Skeletal muscle cell (primary cell): ENCODE results near the gene PABPN1L.

Source experiments
- DNase-seq: peaks from one replicate; pipeline ENCODE4 v3.0.0-alpha.2; 2010; ENCODE audit warnings: low read depth
- H3K4me3 ChIP-seq: 2 replicates; pipeline ENCODE4 v1.5.1; 2011; ENCODE audit warnings: low read depth, mild to moderate bottlenecking, control low read depth, low read length, moderate library complexity

The PABPN1L gene

GRCh38 chr16:88856828-88857727, 9.4 kb downstream of the PABPN1L start, which contains the start of the genes GALNS and TRAPPC2L:
TSS of gene GALNS (minus strand) at chr16:88856947. CDS start at chr16:88856877, 70 bp downstream.
TSS of gene TRAPPC2L (plus strand) at chr16:88857127. CDS start at chr16:88857151, 24 bp downstream.
- peak within 1 kb of the TSS; percentile 96 for H3K4me3 ChIP-seq
- peak; percentile 72 for DNase-seq

DNA sequence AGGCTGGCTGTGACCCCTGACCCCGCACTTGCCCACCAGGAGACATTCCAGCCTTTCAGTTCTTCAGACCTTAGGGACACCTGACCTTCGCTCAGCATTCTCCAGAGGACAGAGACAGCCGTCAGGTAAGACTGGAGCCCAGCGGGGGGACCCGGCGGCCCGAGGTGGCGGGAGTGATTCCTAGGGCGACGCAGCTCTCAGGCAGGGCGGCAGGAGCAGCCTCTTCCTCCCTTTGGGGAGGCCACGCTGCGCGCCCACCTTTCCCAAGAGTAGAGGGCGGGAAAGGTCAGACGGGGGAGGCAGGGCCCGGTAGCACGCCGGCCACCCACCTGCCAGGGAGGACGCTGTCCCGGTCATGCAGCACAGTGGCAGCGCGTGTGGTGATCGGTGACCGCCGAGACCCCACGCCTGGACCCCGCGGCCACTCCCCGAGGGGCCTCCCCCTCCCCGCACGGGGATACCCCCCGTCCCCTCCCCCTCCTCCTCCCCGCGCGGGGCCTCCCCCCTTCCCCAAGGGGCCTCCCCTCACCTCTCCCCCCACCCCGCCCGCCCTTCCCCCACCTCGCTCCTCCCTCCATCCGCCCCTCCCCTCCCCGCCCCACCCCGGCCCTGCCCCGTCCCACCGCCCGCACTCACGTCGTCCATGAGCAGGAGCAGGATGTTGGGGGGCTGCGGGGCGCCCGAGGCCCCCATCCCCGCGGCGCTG, 10.2 kb downstream of the PABPN1L start:
- DNase-seq: no peak
- H3K4me3 ChIP-seq: peak overlapping the region; percentile 96

DNA sequence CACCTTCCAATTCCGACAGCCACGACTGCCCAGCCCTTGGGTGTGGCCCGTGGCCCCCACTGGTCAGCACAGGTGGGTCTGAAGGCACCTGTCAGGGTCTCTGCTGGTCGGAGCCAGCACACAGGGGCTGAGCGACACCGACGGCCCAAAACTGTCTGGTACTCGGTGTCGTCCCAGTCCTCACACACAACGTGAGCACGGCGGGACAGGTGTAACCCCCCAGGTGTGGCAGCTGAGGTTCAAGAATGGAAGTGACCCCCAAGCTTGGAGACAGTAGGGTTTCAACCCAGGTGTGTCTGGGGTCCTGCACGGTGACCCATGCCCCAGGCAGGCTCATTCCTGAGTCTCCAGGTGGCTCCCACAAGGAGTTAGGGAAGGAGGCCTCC, 10.7 kb downstream of the PABPN1L start:
- peak overlapping the region; percentile 96 for H3K4me3 ChIP-seq
- no peak for DNase-seq

DNA sequence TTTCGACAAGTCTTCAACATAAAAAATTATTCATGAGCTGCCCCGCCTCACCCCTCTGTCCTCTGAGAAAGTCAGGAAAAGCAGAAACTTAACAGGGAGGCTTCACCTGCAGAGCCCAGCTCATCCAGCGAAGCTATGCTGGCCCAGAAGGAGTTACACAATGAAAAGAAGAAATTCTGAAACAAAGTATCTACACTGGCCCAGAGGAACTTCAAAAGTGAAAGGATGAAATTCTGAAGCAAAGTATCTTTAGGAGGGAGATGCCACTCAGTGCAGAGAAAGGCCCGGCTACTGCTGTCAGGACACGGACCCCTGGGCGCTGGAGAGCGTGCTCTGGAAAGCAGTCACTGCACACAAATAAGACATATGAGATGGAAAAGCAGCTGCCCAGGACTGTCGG, 11.3 kb downstream of the PABPN1L start:
- DNase-seq: no peak
- H3K4me3 ChIP-seq: no peak overlapping the region

- no peak for DNase-seq
- H3K4me3 ChIP-seq: no peak overlapping the region
These were observed 12.0 kb downstream of the PABPN1L start for GRCh38 chr16:88854306-88855111.

DNA sequence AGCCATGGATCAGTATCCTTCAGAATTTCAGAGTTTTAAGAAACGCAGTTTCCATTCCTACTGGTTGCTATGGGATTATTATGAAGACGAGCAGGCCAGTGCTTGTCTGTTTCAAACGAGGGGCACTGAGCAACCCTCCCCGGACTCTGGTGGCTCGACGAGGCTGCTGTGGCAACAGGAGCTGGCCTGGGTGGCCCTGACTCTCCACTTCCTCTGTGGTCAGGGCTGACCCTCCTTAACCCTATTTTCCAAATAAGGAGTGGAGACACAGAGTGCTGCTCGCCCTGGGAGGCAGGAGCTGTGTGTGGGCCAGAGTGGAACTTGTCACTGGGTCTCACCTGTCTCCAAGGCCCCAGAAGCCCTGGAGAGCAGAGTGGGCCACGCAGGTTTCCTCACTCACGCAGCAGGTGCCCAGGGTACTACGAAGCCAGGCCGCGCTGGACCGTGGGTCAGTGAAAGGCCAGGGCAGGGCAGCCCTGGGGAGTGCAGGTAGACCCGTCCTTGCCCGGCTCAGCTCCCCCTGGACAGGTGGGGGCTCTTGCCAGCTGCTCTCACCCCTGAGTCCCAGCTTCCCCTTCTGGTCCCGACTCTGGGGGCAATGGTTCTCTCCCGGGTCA, 13.0 kb downstream of the PABPN1L start:
- no peak overlapping the region for H3K4me3 ChIP-seq
- no peak for DNase-seq

GRCh38 chr16:88851616-88852015, 14.8 kb downstream of the PABPN1L start:
- no peak overlapping the region for H3K4me3 ChIP-seq

DNA sequence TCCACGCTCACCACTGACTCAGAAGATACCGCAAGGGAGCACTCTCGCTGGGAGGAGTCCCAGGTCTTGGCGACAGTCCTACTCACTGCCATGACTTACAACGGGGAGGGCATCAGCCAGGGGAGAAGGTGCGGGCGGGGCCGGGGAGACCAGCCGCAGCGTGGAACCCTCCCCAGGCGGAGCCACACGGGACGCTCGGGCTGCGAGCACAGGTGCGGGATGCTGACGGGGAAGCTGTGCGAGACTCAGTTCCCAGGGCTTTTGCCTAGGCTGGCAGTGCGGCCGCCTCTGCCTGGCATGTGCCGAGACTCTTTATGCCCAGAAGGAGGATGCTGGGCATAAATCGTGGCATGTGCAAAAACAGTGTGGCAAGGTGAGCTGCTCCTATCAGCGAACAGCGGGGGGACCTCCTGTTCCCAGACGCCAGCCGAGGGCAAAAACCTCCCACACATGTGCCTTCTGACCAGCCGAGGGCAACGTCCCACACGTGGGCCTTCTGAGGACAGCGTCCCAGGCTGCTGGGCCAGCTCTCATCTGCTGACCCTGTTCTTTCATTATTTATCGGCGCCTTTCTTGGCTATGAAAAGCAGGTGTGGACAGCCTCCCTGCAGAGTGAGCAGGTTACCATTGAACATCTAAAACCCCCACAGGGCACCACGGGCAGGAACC, 15.8 kb downstream of the PABPN1L start:
- no peak overlapping the region for H3K4me3 ChIP-seq
- DNase-seq: no peak

More at GRCh38 chr16:88851616-88852015, 14.8 kb downstream of the PABPN1L start:
- DNase-seq: no peak

DNA sequence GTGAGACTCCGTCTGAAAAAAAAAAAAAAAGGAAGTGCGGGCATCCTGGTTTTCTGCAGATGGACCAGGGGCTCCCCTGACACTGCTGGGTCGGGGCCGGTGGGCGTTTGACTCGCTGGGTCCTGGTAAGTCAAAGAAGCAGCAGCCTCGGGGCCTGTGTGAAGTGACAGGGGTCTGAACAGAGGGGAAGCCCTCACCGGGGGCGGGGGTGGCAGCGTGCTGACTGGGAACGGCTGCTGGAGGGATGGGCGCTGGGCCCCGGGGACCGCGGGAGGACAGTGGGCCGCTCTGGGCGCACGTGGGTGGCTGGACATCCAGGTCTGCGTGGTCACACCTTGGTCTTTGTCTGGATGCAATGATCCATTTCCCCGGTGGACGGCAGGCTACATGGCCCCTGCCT, 17.9 kb downstream of the PABPN1L start:
- H3K4me3 ChIP-seq: no peak overlapping the region
- DNase-seq: no peak

- no peak for DNase-seq
These were observed 18.8 kb downstream of the PABPN1L start for GRCh38 chr16:88847654-88848053.

GRCh38 chr16:88846088-88846487, 20.4 kb downstream of the PABPN1L start:
- no peak overlapping the region for H3K4me3 ChIP-seq
- no peak for DNase-seq

More at GRCh38 chr16:88847654-88848053, 18.8 kb downstream of the PABPN1L start:
- no peak overlapping the region for H3K4me3 ChIP-seq

GRCh38 chr16:88844419-88845036, 21.9 kb downstream of the PABPN1L start:
- H3K4me3 ChIP-seq: no peak overlapping the region
- no peak for DNase-seq

- DNase-seq: no peak
- H3K4me3 ChIP-seq: no peak overlapping the region
These were observed 23.2 kb downstream of the PABPN1L start for GRCh38 chr16:88843256-88843655.

- no peak overlapping the region for H3K4me3 ChIP-seq
- DNase-seq: no peak
These were observed 23.7 kb downstream of the PABPN1L start for GRCh38 chr16:88842806-88843205.

DNA sequence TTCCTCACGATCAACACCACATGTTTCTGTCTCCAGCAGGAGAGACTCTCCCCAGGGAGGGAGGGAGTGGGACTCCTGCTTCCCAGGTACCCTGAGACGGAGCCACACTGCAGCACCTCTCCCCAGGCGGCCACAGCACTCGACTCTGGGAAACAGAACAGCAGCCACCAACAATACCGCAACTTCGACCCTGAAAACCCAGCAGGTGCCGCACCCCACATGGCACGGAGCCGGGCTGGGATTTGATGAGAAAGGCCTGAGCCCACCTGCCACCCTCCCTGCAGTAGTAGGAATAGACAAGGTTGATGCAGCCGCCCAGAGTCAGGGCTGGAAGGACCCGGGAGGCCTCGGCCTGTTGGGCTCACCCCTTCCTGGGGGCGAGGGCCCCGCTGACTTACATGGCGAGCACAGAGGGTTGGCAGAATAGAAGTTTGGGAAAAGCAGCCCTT, 24.1 kb downstream of the PABPN1L start:
- DNase-seq: no peak
- no peak overlapping the region for H3K4me3 ChIP-seq

DNA sequence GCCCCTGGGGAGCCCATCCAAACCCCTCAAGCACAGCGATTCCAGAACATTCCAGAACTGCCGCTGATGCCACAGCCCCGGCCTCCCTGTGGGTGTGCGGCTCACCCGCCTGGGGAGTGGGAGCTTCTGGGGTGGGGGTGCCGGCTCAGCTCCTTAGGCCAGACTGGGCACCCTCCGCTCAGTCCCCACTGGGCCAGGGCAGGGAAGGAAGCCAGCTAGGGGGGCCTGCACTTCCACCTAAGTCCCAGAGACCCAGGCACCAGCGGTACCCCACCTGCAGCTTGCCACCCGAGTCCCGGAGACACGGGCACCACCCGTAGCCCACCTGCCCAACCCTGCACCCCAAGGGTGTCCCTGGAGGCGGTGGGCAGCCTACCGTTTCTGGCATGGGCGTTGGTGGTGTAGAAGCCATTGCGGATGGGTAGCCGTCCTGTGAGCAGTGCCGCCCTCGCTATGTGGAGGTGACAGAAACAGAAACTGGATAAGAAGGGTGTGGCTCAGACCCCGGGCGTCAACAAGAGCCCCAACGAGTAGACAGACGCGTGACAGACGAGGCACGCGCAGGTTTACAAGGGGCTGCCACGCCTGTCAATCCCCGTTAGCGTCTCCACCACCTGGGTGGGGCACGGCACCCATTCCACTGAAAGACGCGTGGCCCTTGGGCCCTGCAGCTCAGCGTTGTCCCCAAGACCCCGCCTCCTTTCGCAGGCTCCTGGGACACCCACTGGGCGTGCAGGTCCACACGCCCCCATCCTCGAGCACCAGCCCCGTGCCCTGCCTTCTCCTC, 24.7 kb downstream of the PABPN1L start:
- no peak overlapping the region for H3K4me3 ChIP-seq
- no peak for DNase-seq

DNA sequence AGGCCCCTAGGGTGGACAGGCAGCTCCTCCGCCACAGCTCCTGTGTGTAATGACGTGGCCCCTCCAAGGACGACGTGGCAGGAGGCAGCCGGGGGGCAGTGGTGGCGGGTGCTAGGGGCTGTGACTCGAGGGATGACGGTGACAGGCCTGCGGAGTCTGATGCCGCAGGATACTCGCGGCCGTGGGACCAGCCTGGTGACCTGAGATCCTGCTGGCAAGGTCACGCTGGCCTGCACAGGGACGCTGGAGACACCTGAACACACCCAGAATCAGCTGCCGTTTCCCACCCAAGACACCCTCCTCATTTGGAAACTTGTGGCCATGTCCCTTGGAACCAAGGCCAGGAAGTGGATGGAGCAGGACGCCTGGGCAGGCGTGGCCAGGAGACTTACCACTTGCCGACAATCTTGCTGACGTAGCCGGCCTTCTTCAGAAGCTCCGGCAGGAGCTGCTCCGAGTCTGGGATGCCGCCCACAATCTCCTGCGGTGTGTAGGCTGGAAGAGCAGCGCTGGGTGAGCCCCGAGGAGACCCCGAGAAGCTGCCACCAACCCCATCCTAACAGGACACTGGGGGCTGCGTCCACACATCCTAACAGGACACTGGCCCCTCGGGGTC, 25.8 kb downstream of the PABPN1L start:
- no peak for DNase-seq
- no peak overlapping the region for H3K4me3 ChIP-seq
